ENCODE results near the gene CELF5.

GRCh38 chr19:3282155-3282554 lies 57.7 kb downstream of the CELF5 start:
- TF ChIP-seq CTCF (conservative IDR thresholded peaks at IDR 0.05; ENCODE audit: low read length) = no peak
- no peak for TF ChIP-seq EZH2phosphoT487 (IDR thresholded peaks at IDR 0.05; ENCODE audit: borderline replicate concordance, low read depth, low read length)

All from OCI-LY7 (cell line).